Inferior parietal cortex (tissue), 1 donor: ENCODE measurements around the gene KDM2A.

ENCODE experiments used
- DNase-seq: peaks from one replicate; pipeline ENCODE4 v3.0.0-alpha.2; 2016; ENCODE audit errors: extremely low spot score

Gene KDM2A

GRCh38 chr11:67237574-67237973 lies 118.5 kb downstream of the KDM2A start:
- no peak for DNase-seq

DNA sequence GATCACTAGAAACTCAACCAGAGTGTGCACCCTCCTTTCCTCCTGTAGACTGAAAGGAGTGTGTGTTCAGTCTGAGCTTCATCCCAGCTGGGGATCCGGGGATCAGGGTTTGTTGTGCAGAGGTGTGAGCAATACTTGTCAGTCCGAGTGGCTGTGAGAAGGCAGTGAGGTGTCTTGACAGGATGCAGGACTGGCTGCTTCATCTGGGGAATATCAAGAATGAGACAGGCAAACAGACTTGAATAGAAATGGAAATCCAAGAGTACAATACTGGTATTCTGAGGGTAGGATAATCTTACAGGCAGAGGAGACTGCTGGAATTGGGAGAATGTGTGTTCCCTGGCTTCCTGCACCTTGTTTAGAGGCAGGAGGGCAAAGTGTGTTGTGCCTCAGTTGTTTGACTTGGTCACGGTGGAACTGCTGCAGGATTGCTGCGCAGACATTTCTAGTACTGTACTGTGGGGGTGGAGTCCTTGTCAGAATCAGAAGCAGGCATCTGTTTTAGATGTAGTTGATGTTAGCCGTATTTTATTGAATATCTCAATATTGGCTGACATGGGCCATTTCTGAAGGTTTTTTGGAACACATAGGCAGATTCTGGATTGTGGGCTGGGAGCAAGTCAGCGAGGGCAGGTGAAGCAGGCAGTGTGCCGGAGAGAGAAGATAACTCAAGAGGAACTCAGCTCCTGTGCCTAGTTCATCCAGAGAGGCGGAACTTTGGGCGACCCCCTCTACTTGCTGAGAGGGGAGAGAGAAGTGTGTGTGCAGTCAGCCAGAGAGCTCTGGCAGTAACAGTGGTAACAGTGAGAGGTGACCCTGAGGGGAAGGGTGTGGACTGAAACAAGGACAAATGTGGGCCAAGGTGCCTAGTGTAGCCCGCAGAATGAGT lies 120.1 kb downstream of the KDM2A start:
- DNase-seq: peak; percentile 7

DNA sequence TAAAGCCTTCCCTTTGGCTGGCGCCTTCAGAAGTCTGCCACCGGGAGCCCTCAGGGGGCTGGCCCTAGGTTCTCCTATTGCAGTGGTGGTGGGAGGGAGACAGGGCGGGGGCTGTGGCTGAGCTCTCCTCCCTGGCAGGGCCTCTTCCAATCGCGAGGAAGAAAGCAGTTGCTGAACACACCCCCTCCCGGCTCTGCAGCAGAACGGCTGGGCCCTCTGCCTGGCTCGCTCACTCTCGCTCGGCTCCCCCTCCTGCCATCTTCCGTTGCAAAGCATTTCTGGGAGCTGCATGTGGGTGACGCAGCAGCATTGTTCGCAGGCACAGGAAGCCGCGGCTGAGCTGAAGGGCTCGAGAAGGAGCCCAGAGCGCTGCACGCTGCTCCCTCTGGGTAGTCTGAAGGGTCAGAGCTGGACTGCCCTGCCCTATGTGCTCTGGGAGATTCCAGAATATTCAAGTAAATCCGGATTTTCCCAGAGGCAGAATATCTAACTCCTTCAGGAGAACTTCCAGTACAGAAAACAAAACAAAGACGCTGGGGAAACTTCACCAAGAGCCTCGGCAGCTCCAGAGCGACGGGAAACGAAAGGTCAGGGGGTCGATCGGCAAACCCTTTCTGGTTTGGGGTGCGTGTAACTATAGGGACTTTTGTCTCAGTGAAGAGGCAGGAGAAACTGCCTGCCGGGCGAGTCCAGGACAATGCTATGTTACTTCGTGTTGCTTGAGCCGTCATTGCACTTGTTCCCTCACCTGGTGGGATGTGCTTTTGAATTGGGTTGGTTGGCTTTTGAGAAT lies 120.9 kb downstream of the KDM2A start:
- DNase-seq: peak; percentile 94

GRCh38 chr11:67240576-67241389 lies 121.7 kb downstream of the KDM2A start:
- peak; percentile 45 for DNase-seq

DNA sequence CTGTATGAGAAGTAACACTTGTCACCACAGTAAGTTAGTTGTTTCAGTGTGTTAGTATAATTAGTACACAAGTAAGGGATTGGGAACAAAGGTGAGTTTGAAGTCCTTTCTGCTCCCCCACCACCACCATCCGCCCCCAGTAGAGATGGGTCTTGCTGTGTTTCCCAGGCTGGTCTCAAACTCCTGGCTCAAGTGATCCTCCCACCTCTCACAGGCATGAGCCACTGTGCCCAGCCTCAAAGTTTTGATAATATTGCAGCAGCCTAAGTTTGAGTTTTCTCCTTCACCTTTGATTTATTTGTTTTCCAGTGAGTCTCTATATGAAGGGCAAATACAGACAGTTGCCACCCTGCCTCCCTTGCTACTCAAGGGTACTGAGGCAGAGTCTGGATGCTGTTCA lies 123.5 kb downstream of the KDM2A start:
- DNase-seq: no peak

GRCh38 chr11:67243051-67243450 lies 124.0 kb downstream of the KDM2A start:
- no peak for DNase-seq

- no peak for DNase-seq
These were observed 126.0 kb downstream of the KDM2A start for GRCh38 chr11:67245046-67245445.

DNA sequence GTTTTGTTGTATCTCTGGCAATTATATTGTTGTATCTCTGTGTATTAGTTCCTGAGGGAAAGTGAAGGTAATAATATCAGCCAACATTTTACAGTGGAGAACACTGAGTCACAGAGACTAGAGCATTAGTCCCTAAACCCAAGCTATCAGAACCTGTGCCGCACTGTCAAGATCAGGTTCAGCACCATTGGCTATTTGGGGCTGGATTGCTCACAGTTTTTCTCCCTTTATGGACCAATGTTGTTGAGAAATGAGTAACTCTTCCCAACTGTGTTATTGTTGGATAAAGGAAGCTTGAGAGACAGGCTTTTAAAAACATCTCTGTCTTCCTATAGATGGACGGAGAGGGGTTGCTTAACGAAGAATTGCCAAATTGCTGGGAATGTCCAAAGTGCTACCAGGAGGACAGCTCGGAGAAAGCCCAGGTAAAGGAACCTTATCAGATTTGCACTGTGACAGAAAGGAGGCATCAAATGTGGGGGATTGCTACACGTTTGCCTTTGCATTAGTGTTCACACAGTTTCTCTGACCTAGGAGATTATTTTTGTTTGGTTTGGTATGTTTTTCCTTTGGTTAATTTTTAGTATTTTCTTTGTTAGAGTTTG lies 129.0 kb downstream of the KDM2A start:
- no peak for DNase-seq

DNA sequence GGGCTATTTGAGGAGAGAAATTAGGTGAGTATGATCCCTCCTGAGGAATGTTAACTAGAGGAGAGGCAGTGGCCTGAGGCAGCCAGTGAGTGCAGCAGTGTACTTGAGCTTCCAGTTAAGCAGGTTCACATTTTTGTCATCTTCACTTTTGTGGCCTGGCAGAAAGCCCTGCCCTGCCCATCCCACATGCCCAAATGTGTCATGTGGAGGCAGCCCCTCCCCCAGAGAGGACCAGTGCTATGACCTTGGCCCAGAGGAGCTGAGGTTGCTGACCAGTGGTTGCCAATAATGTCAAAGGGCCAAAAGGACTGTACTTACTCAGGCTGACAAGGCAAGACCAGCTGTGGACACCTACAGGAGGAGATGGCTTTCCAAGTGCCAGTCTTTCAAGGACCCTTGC lies 129.6 kb downstream of the KDM2A start:
- no peak for DNase-seq

- no peak for DNase-seq
These were observed 131.3 kb downstream of the KDM2A start for GRCh38 chr11:67250059-67251043.

GRCh38 chr11:67251841-67252240 lies 132.8 kb downstream of the KDM2A start:
- no peak for DNase-seq

DNA sequence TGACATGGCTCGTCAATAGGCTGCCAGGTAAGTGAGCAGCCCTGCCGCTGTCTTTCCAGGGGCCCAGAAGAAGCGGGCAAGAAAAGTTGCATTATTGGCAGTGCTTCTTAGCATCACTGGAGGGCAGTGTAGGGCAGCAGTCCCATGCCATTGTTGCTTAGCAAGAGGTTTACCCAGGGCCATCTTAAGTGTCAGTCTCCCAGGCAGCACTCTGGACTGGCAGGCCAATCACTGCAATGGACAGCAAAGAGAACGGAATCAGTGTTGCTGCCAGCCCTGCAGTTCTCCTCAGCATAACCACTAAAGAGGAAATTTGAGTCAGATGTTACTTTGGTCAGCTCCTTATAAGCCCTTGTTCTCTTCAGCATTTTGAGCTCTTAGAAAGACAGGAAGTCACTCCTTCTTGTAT lies 133.8 kb downstream of the KDM2A start:
- DNase-seq: peak; percentile 25

DNA sequence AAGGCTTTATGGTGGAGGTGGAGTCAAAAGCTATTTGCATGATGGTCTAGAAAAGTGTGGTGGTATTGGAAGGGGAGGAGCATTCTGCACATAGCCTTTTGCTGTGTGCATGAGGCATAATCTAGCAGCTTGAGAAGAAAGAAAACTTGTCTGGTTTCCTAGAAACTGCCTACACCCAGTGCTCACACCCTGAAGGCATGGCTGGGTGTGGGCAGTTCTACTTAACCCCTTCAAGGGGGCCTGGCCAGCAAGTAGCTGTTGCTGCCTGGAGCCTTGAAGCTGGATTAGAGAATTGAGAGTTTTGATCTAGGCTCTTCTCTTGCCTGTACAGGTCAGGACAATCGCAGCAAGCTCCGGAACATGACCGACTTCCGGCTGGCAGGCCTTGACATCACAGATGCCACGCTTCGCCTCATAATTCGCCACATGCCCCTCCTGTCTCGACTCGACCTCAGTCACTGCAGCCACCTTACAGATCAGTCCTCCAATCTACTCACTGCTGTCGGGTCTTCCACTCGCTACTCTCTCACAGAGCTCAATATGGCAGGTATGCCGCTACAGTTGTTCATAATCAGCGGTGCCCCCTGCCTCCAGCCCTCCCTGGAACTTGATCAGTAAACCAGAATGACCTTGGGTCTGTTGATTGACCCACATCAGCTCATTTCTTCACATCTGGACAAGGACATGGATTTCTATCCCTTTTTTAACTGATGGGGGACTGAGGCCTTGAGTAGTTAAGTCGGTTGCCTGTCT lies 135.0 kb downstream of the KDM2A start:
- DNase-seq: no peak

DNA sequence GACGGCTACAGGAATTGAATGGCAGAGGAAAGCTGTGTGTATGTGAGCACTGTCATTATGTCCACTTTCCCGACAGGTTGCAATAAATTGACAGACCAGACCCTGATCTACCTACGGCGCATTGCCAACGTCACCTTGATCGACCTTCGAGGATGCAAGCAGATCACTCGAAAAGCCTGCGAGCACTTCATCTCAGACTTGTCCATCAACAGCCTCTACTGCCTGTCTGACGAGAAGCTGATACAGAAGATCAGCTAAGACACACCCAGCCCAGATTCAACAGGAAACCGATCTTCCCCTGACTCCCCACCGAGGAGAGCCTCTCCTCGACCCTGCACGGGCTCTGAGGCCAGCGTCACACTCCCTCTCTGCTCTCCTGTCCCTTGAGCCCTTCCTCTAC lies 135.7 kb downstream of the KDM2A start:
- no peak for DNase-seq

DNA sequence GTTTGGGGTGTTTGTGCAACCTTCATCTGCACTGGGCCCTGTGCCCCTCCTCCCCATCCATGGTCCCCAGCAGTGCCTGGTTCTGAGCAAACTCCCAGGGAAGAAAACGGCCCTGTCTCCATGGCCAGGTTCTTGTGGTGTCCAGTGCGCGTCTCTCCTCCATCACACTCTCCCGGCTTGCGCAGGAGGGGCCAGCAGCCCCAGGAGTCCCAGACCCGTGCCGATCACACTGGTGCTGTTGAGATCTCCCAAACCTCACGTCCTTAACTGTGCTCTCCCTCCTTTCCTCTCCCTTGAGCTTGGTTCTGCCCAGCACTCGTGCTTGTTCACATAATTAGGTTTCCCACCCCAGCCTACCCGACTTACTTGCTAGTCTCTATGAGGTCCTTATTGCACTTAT lies 136.3 kb downstream of the KDM2A start:
- DNase-seq: no peak

DNA sequence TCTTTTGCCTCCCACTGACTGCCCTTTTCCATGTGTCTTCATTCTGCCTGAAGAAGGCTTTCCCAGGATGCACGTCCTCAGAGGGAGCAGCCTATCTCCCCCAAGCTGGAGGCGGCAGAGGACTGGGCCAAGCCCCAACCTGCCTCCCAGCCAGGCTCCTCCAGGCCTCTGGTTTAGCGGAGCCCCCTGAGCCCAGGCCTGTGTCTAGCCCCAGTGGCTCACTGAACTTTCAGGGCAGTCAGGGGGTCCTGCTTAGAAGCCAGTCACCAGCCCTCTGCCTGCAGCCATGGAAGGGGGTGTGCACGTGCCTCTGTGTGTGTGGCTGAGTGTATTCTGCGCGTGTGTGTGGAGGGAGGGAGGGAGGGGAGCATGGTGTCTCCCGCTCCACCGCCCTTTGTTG lies 136.8 kb downstream of the KDM2A start:
- no peak for DNase-seq

GRCh38 chr11:67256477-67257135 lies 137.5 kb downstream of the KDM2A start:
- no peak for DNase-seq

- no peak for DNase-seq
These were observed 141.3 kb downstream of the KDM2A start for GRCh38 chr11:67260406-67260805.
